OCI-LY3 (cell line): ENCODE results near the gene PARD3B.

Experiments
- CTCF ChIP-seq: fragments of 200-600, 300-600 bp; sonication (generic); IDR thresholded peaks from 2 replicates; pipeline ENCODE4 v1.5.1; 2014; ENCODE audit warnings: antibody characterized with exemption, low read length, low read depth
- EZH2phosphoT487 ChIP-seq: fragments of 200-600 bp; shearing (Covaris generic); IDR thresholded peaks from 2 replicates; pipeline ENCODE4 v1.6.1; 2018; ENCODE audit warnings: antibody characterized with exemption, mixed run types, low read depth

DNA sequence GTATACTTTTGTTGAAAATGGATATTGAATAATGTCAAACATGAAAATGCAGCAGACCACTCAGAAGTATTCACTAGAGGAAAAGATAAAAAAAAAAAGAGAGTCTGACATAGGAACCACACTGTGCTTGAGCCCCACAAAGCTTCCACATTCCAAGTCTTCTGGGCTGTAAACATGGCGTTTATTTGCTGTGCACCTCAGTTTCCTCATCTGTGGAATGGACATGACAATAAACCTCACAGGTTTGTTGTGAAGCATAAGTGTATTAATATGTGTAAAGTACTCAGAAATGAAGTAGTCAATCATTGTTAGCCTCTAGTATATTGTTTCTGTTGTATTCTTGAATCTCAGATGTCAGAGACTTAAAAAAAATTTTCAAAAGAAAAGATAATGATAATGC lies 611.2 kb downstream of the PARD3B start:
- TF ChIP-seq CTCF (no peak), EZH2phosphoT487 (no peak)
